CD4-positive, alpha-beta T cell treated with Interleukin-4 for 1 hour (primary cell): ENCODE results near the gene ORM2.

Experiments used
- DNase-seq, 2 donors: peaks; one replicate each; pipeline ENCODE4 v3.0.0-alpha.2; 2020 to 2022

ORM2 gene

DNA sequence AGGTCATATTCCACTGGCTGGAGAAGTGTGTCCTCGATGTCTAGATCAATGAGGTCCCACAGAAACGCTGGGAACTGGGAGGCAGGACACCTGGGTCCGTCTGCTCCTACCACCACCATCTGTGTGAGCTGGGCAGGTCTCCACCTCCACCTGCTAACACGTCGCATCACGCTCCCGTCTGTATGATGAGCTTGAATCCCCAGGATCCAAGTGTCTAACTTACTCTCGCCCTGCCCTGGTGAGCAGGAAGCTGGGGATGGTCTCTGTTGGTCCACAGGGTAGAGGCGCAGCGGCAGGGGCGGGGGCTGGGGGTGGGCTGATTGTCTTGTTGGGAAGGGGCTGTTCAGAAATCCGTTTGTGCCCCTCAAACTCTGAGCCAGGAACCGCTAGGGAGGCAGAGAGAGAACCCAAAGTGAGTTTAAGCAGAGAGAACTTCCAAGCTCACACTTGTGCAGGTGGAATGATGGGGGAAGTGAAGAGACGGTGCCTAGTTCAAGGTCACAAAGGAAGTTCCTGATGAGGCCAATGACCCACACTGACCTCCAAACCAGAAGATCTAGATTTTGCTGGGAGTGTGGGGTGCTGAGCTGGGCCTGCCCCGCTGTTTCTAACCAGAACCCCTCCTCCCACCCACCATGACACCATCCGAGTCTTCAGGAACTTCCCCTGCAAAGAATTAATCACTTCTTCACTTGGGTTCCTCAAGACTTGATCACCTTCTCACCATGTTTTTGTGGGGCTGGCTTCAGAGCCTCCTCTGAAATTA, 21.1 kb downstream of the ORM2 start:
- DNase-seq: no peak

GRCh38 chr9:114351932-114352331, 22.3 kb downstream of the ORM2 start:
- no peak for DNase-seq

DNA sequence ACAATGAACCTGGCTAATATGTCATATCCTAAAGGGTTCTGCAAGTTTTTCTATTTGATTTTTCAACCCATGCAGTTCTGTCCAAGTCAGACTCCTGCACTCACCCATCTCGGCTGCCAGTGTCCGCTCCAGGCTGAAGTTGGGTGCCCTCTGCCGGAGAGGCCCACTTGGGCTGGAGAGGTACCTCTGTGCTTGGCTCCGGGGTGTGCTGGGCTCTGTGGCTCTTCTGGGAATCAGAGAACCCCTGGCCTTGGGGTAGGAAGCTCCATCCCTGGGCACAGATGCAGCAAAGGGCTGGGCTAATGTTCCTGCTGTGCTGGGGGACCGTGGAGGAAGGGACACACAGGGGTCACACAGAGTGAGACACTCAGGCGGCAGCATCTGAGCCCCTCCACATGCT, 26.2 kb downstream of the ORM2 start:
- DNase-seq: no peak

- no peak for DNase-seq
Measured at GRCh38 chr9:114356792-114357191, 27.1 kb downstream of the ORM2 start.

DNA sequence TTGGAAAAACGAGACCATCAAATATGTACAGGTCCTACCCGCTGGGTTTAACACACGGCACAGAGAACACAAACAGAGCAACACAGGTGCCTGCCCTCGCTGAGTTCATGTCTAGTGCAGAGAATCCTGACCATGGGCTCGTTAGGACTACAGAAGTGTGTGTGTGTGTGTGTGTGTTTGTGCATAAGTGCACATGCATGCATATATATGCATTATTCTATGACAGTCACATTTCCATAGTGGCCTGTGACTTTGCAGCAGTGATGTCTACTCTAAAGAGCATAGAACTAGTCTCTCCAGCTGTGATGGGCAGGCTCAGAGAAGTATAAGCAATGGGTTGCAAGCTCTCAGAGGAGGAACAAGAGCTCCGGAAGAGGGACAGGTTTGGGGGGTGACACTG, 27.7 kb downstream of the ORM2 start:
- no peak for DNase-seq

- no peak for DNase-seq
Measured at GRCh38 chr9:114357911-114358328, 28.3 kb downstream of the ORM2 start.

DNA sequence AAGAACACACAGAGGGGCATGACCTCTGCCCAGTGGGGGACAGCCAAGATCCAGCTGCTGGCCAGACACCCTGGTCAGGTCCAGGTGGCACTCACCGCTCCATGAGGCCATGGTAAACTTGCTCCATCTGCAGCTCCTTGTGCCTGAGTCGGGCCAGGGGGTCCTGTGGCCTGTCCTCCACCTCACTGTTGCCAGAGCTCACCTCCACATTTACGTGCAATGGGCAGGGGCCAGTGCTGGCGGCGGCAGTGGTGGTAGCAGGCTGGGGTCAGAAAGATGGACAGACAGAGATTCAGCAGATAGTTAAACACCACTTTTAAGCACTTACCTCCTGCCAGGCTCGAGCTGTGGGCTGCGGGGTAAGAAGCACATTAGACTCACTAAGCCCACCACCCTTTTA, 30.1 kb downstream of the ORM2 start:
- DNase-seq: no peak

DNA sequence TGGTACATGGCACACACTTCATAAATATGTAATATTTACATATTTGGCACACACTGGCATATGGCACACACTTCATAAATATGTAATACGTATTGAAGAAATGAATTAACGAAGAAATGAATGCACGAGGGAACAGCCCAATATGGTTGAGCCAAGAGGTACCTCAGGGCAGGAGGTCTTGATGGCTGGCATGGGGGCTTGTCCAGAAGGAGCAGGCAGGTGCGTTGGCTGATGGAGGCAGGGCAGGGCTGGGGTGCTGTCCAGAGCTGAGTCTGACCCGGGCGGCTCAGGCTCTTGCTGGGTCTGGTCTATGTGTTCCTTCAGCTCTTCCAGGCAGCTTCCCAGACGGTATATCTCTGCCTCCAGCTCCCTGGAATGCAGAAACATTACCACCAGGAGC, 31.9 kb downstream of the ORM2 start:
- DNase-seq: no peak

DNA sequence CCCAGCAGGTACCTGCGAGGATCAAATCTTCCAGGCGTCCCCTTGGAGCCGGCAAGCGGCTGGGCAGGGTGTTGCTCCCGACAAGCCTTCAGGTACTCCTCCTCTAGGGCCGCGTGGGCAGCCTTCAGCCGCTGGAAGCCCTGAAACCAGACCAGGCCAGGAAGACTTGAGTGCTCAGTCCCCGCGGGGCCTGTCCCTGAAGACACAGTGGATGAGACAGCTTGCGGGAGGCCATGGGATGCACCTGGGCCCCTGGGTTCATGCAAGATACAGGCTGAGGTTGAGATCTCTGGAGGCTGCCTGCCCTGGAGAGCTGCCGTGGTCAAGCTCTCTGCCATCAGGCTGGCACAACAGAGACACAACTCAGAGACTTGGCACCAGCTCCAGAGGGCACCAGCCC, 32.7 kb downstream of the ORM2 start:
- no peak for DNase-seq

- no peak for DNase-seq
Measured at GRCh38 chr9:114363424-114363823, 33.8 kb downstream of the ORM2 start.

DNA sequence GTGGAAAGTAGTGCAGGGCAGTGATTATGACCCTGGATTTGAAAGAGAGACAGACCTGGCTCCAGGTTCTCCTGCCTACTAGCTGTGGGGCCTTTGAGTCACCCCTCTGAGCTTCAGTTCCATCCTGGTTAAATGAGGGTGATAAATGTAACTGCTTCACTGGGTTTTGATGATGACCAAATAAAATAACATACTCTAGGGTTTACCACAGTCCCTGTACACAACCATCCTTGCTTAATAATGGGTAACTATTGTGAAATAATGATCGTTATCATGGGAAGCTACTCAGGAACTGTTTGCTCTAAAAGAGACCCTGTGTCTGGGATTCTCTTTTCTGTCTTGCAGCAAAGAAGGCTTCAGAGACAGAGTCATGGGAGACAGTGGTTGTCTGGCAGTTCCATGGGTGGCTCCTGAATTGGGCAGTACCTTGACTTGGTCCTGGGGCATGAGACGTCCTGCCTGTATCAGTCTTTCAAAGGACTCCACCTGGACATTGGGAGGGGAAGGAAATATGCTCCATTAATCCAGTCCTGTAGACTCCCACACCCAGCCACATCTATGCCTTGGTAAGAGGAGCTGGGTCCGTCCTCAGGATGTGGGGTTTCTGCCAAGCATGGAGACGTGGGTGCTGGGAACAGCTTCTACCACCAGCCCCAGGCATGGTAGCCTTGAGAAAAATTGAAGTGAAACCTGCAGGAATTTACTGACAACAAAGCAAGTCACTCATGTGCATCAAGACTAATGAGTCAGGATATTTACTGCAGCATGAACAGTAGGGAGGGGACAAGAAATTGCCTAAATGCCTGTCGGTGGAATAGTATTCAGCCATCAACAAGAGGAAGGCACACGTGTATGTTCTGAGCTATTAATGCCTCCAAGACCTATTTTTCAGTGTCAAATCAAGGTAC, 34.7 kb downstream of the ORM2 start:
- no peak for DNase-seq

DNA sequence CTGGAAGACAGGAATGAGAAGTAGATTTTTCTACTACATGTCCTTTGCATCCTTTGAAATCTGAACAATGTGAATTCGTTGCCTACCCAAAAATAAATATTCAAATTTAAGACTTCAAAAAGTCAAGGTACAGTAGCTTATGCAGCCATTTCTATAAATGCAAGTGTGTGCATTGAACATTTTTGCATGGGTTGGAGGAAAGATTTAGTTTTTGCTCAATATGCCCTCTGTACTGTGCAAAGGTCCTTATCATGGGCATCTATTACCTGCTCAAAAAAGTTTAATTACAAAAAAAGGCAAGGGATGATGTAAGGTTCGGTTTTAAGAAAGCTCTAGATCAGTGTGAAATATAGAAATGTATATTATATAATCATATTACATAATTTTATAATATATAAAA, 35.5 kb downstream of the ORM2 start:
- no peak for DNase-seq

DNA sequence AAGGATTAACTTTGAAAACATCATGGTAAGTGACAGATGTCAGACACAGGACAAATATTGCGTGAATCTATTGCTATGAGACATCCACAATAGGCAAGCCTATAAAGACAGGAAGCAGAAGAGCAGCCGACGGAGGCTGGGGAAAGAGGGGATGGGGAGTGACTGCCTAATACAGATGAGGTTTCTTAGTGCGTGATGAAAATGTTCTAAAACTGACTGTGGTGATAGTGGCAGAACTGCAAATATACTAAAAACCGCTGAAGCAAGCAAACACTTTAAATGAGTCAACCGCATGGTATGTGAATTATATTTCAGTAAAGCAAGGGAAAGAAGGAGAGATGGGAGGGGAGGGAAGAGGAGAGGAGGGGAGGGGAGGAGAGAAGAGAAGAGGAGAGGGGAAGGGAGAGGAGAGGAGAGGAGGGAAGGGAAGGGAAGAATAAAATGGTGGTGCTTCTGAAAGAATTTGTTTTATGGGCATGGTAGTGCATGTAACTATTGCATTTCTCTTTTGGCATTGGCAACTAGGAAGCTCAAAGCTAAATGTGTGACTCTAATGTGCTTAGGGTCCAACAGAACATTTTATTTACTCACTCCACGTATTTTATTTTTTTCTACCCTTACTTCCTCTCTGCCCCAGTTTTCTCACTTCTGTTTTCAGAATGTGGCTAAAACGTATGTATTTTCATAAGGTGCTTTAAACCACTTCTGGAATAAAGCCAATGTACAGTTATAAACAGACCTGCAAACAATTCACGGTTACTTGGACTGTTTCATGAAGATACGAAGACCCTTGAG, 36.9 kb downstream of the ORM2 start:
- DNase-seq: peak; percentile 48 to 73

GRCh38 chr9:114367366-114367765, 37.7 kb downstream of the ORM2 start:
- DNase-seq: no peak

GRCh38 chr9:114367772-114368569, 38.3 kb downstream of the ORM2 start:
- DNase-seq: no peak

GRCh38 chr9:114369216-114370130, 39.8 kb downstream of the ORM2 start:
- DNase-seq: peak; percentile 47 to 58

- DNase-seq: no peak
Measured at GRCh38 chr9:114370251-114370967, 40.7 kb downstream of the ORM2 start.

- no peak for DNase-seq
Measured at GRCh38 chr9:114370968-114371320, 41.3 kb downstream of the ORM2 start.

GRCh38 chr9:114371343-114371944, 41.8 kb downstream of the ORM2 start:
- no peak for DNase-seq
